ENCODE measurements around the gene CDKN1B. TPM values are rescaled to one million over a fixed set of nuclear protein-coding genes. Genes with fewer than 3 reads are reported as not detected.

CDKN1B gene
- total RNA-seq, 1 experiment from 2014 or later = 27.7 TPM

DNA sequence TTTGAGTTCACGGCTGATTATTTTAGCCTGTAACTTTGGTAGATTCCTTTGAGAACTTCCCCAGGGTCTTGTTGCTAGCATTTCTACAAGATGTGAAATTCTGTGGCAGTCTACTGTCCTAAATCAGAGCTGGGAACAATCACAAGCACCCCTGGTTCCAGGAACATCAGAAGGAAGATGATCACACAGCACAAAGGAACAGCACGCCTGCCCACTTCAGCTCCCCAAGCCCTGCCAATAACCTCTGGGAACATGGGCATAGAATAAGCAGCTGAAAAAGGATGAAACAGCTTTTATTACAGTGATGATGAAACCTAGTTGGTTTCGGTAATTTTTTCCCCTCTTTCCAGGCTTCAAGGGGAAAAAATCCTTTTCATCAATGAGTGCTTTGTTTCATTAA is 33.4 kb upstream of the CDKN1B start:
- Histone ChIP-seq H3K4ac (ENCODE audit: low read depth, low read length) (no peak overlapping the region), H4K8ac (replicated peaks; ENCODE audit: insufficient read length, low read depth, low read length) (no peak overlapping the region), H4K91ac (ENCODE audit: insufficient read length, low read depth, low read length) (no peak overlapping the region), H3K4me1 (ENCODE audit: insufficient read depth, low read length) (no peaks in the 10 kb centered on the region), H2BK12ac (ENCODE audit: insufficient read length, low read depth, low read length) (no peak overlapping the region), H3K79me2 (ENCODE audit: insufficient read depth, low read length) (no peaks in the 10 kb centered on the region; the same call in 1 of the 2 replicates), H2BK20ac (ENCODE audit: low read depth, low read length, poor library complexity, severe bottlenecking) (no peak overlapping the region), H3T11ph (ENCODE audit: low read length) (no peak overlapping the region), H3K18ac (ENCODE audit: insufficient read length, low read depth, low read length) (peak overlapping the region; percentile 35), H2BK15ac (ENCODE audit: low read depth, low read length) (no peak overlapping the region), H3K4me2 (ENCODE audit: insufficient read depth, insufficient read length, low read length) (peak overlapping the region; percentile 76), H3K27me3 (ENCODE audit: insufficient read depth, low read length) (no peaks in the 10 kb centered on the region; the same call in 1 of the 2 replicates), H2AFZ (ENCODE audit: low read length) (no peak overlapping the region), H3K23me2 (ENCODE audit: insufficient read length, low read depth, low read length, poor library complexity, severe bottlenecking) (peaks cover 3% of the 10 kb centered on the region), H2BK5ac (ENCODE audit: insufficient read length, low read length) (no peak overlapping the region), H2BK120ac (ENCODE audit: low read depth, low read length, poor library complexity, severe bottlenecking) (no peak overlapping the region), H3K79me1 (ENCODE audit: insufficient read depth, low read depth, low read length, poor library complexity, severe bottlenecking) (no peaks in the 10 kb centered on the region), H2AK5ac (ENCODE audit: insufficient read length, low read length) (no peak overlapping the region), H4K5ac (ENCODE audit: insufficient read length, low read depth, low read length) (no peak overlapping the region), H4K20me1 (ENCODE audit: control insufficient read depth, insufficient read depth, insufficient read length) (no peaks in the 10 kb centered on the region), H3K9me3 (ENCODE audit: control insufficient read depth, low read depth, low read length) (no peaks in the 10 kb centered on the region), H3K9ac (ENCODE audit: extremely low read depth, insufficient read length, low read length) (peak overlapping the region; percentile 79), H3K23ac (ENCODE audit: insufficient read length, low read depth, low read length) (no peak overlapping the region), H3K14ac (ENCODE audit: insufficient read depth, low read length) (no peak overlapping the region), H3K56ac (ENCODE audit: insufficient read length, low read depth, low read length) (no peak overlapping the region), H3K27ac (ENCODE audit: insufficient read length, low read depth, low read length) (no peak overlapping the region)
- H3K27me3 Mint-ChIP-seq (ENCODE audit: low read depth) = no peaks in the 10 kb centered on the region
- H3K9me3 Mint-ChIP-seq = no peaks in the 10 kb centered on the region
- peaks cover 50 to 61% of the 10 kb centered on the region in 2 experiments for H3K4me1 Mint-ChIP-seq
- H3K4me3 Mint-ChIP-seq = peak overlapping the region; percentile 92 to 96
- WGBS (ENCODE audit: extremely low coverage, insufficient read length, low lambda C conversion rate) = no CpG with 5 or more reads among the region's 3 CpGs
- peaks cover 0 to 15% (median 10%) of the 10 kb centered on the region in 3 experiments; a peak in 3 of 7 replicates for H3K36me3 Mint-ChIP-seq (ENCODE audit: insufficient read depth in 1 of 3, low read depth in 3 of 3)
- TF ChIP-seq, protein P1, sequence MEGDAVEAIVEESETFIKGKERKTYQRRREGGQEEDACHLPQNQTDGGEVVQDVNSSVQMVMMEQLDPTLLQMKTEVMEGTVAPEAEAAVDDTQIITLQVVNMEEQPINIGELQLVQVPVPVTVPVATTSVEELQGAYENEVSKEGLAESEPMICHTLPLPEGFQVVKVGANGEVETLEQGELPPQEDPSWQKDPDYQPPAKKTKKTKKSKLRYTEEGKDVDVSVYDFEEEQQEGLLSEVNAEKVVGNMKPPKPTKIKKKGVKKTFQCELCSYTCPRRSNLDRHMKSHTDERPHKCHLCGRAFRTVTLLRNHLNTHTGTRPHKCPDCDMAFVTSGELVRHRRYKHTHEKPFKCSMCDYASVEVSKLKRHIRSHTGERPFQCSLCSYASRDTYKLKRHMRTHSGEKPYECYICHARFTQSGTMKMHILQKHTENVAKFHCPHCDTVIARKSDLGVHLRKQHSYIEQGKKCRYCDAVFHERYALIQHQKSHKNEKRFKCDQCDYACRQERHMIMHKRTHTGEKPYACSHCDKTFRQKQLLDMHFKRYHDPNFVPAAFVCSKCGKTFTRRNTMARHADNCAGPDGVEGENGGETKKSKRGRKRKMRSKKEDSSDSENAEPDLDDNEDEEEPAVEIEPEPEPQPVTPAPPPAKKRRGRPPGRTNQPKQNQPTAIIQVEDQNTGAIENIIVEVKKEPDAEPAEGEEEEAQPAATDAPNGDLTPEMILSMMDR (conservative IDR thresholded peaks at IDR 0.05) = no peak
- DNase-seq = no peak
- H3K27ac Mint-ChIP-seq = peak overlapping the region in 2 of 3 experiments; percentile 98 to 99

Data from H9 (cell line).